Common myeloid progenitor, CD34-positive (primary cell): ENCODE data around the gene KDM3B.

Source experiments
- CTCF ChIA-PET: fragments of 350-600 bp; sonication (Branson Sonifier 250); formaldehyde crosslinking; loops from one replicate; lab custom pipeline; 2021; ENCODE audit warnings: antibody characterized with exemption; lab: Charles Lee
- POLR2A ChIA-PET: fragments of 350-600 bp; sonication (Branson Sonifier 250); formaldehyde crosslinking; loops from one replicate; lab custom pipeline; 2021; ENCODE audit warnings: antibody characterized with exemption; lab: Charles Lee
- DNase-seq, 3 donors: peaks; one replicate each; pipeline versions ENCODE4 v3.0.0 to v3.0.0-alpha.2; 2013
- H3K27ac ChIP-seq, 2 experiments: 1 replicate in 1 of 2; 2 replicates in 1 of 2; pipeline ENCODE4 v1.7.0; 2013; ENCODE audit warnings: inconsistent platforms in 2 of 2, low read length in 2 of 2, mild to moderate bottlenecking in 2 of 2, low read depth in 1 of 2, moderate library complexity in 1 of 2; ENCODE audit not compliant: severe bottlenecking in 2 of 2, insufficient read depth in 1 of 2, poor library complexity in 1 of 2
- H3K27me3 ChIP-seq, 5 experiments: replicated peaks in 2 of 5; 1 replicate in 3 of 5; 2 replicates in 2 of 5; pipeline versions ENCODE4 v1.6.1 to v1.7.0; 2013; ENCODE audit warnings: low read length in 4 of 5, mild to moderate bottlenecking in 2 of 5, moderate library complexity in 2 of 5, inconsistent platforms in 1 of 5; ENCODE audit not compliant: insufficient read depth in 5 of 5, control insufficient read depth in 4 of 5
- H3K36me3 ChIP-seq, 4 experiments: 1 replicate in 2 of 4; 2 replicates in 2 of 4; pipeline versions ENCODE4 v1.6.1 to v1.7.0; 2013; ENCODE audit warnings: low read length in 3 of 4, control low read depth in 1 of 4, mild to moderate bottlenecking in 1 of 4; ENCODE audit not compliant: control insufficient read depth in 4 of 4, insufficient read depth in 4 of 4
- H3K4me1 ChIP-seq, 4 experiments: 1 replicate in 3 of 4; 2 replicates in 1 of 4; pipeline versions ENCODE4 v1.6.1 to v1.7.1; 2013; ENCODE audit warnings: low read length in 3 of 4, mild to moderate bottlenecking in 3 of 4, control low read depth in 1 of 4, inconsistent platforms in 1 of 4, moderate library complexity in 1 of 4; ENCODE audit not compliant: control insufficient read depth in 4 of 4, insufficient read depth in 4 of 4; ENCODE audit errors: control extremely low read depth in 1 of 4
- H3K4me3 ChIP-seq, 7 experiments: 1 replicate in 4 of 7; 2 replicates in 3 of 7; pipeline versions ENCODE4 v1.5.1 to v1.7.0; 2013; ENCODE audit warnings: mild to moderate bottlenecking in 7 of 7, low read length in 6 of 7, moderate library complexity in 6 of 7, inconsistent platforms in 2 of 7, low read depth in 2 of 7, control low read depth in 1 of 7; ENCODE audit not compliant: insufficient read depth in 4 of 7, control insufficient read depth in 1 of 7; ENCODE audit errors: extremely low read depth in 1 of 7
- H3K9me3 ChIP-seq, 5 experiments: 1 replicate in 4 of 5; 2 replicates in 1 of 5; pipeline versions ENCODE4 v1.6.1 to v1.7.1; 2013; ENCODE audit warnings: low read length in 4 of 5, mild to moderate bottlenecking in 2 of 5, inconsistent platforms in 1 of 5, low read depth in 1 of 5, moderate library complexity in 1 of 5; ENCODE audit not compliant: control insufficient read depth in 4 of 5, insufficient read depth in 2 of 5; ENCODE audit errors: control extremely low read depth in 1 of 5
- WGBS: methylation state at CpG from one replicate; pipeline ENCODE4 v1.1.5; 2013; ENCODE audit not compliant: insufficient coverage; 5-methylcytosine and 5-hydroxymethylcytosine counted together

Gene KDM3B

GRCh38 chr5:138457531-138458275 lies 105.2 kb downstream of the KDM3B start:
- DNase-seq = no peak
- Histone ChIP-seq H3K4me1 (peaks cover 2 to 35% (median 27%) of the 10 kb centered on the region in 4 experiments), H3K4me3 (peak overlapping the region in 1 of 7 experiments; percentile 28), H3K36me3 (no peaks in the 10 kb centered on the region), H3K9me3 (no peaks in the 10 kb centered on the region), H3K27me3 (no peaks in the 10 kb centered on the region), H3K27ac (no peak overlapping the region)
- POLR2A ChIA-PET = interaction anchor here (0.8 kb wide), 1 partner anchor 19 kb away, joined by 3 read pairs; the partner anchor contains the start of gene REEP2
- CTCF ChIA-PET = interaction anchor here (0.7 to 29.7 kb wide), 9 partner anchors 8 to 90 kb away, joined by 3 to 494 read pairs (median 4); no protein-coding TSS in a partner anchor
- 69% methylated on average over 8 of the region's 12 CpGs for WGBS

GRCh38 chr5:138458384-138458783 lies 105.9 kb downstream of the KDM3B start:
- 17% methylated on average over 10 of the region's 11 CpGs for WGBS
- H3K9me3 ChIP-seq = no peaks in the 10 kb centered on the region

GRCh38 chr5:138458856-138459255 lies 106.4 kb downstream of the KDM3B start:
- H3K27me3 ChIP-seq = no peaks in the 10 kb centered on the region
- H3K36me3 ChIP-seq = no peaks in the 10 kb centered on the region
- H3K27ac ChIP-seq = no peak overlapping the region
- no peaks in the 10 kb centered on the region for H3K9me3 ChIP-seq
- DNase-seq = no peak
- peaks cover 2 to 41% (median 34%) of the 10 kb centered on the region in 4 experiments for H3K4me1 ChIP-seq
- ChIA-PET POLR2A (no interaction called here), CTCF (interaction anchor here (1.0 to 29.7 kb wide), 3 partner anchors 9 to 50 kb away, joined by 3 to 494 read pairs (median 143); no protein-coding TSS in a partner anchor)
- peak overlapping the region in 1 of 7 experiments; percentile 6 for H3K4me3 ChIP-seq
- 100% methylated on average over 3 of the region's 9 CpGs for WGBS

More at GRCh38 chr5:138458384-138458783, 105.9 kb downstream of the KDM3B start:
- Histone ChIP-seq H3K27ac (no peak overlapping the region), H3K27me3 (no peaks in the 10 kb centered on the region), H3K4me1 (peaks cover 2 to 36% (median 30%) of the 10 kb centered on the region in 4 experiments), H3K4me3 (peak overlapping the region in 2 of 7 experiments; percentile 17 to 28), H3K36me3 (no peaks in the 10 kb centered on the region)
- ChIA-PET POLR2A (no interaction called here), CTCF (interaction anchor here (0.7 to 29.7 kb wide), 6 partner anchors 9 to 90 kb away, joined by 3 to 494 read pairs (median 5); no protein-coding TSS in a partner anchor)
- DNase-seq = peak in 1 of 3 donors; percentile 31

GRCh38 chr5:138459311-138459933 lies 106.9 kb downstream of the KDM3B start:
- no peaks in the 10 kb centered on the region for H3K27me3 ChIP-seq
- no peak overlapping the region for H3K27ac ChIP-seq
- ChIA-PET POLR2A (no interaction called here), CTCF (interaction anchor here (0.5 to 29.7 kb wide), 3 partner anchors 10 to 294 kb away, joined by 3 to 494 read pairs (median 143); no protein-coding TSS in a partner anchor)
- no peak overlapping the region for H3K4me3 ChIP-seq
- peaks cover 2 to 45% (median 37%) of the 10 kb centered on the region in 4 experiments for H3K4me1 ChIP-seq
- peak; percentile 68 to 86 (median 80) for DNase-seq
- no peaks in the 10 kb centered on the region for H3K36me3 ChIP-seq
- H3K9me3 ChIP-seq = no peaks in the 10 kb centered on the region
- 23% methylated on average over 10 of the region's 11 CpGs for WGBS

GRCh38 chr5:138460032-138460693 lies 107.7 kb downstream of the KDM3B start:
- Histone ChIP-seq H3K27ac (no peak overlapping the region), H3K9me3 (no peaks in the 10 kb centered on the region), H3K36me3 (no peaks in the 10 kb centered on the region), H3K4me1 (peaks cover 2 to 49% (median 38%) of the 10 kb centered on the region in 4 experiments), H3K4me3 (no peak overlapping the region), H3K27me3 (no peaks in the 10 kb centered on the region)
- WGBS = 95% methylated on average over 4 of the region's 4 CpGs
- CTCF ChIA-PET = interaction anchor here (0.5 to 29.7 kb wide), 4 partner anchors 10 to 295 kb away, joined by 3 to 494 read pairs (median 74); no protein-coding TSS in a partner anchor
- POLR2A ChIA-PET = interaction anchor here (0.6 kb wide), 1 partner anchor 84 kb away, joined by 3 read pairs; no protein-coding TSS in a partner anchor
- no peak for DNase-seq

GRCh38 chr5:138461343-138462125 lies 109.0 kb downstream of the KDM3B start:
- peaks cover 2 to 59% (median 49%) of the 10 kb centered on the region in 4 experiments for H3K4me1 ChIP-seq
- POLR2A ChIA-PET = no interaction called here
- WGBS = 95% methylated on average over 10 of the region's 11 CpGs

More at GRCh38 chr5:138461343-138462125, 109.0 kb downstream of the KDM3B start:
- Histone ChIP-seq H3K27ac (no peak overlapping the region), H3K4me3 (no peak overlapping the region), H3K27me3 (peaks cover 0 to 12% (median 5%) of the 10 kb centered on the region in 5 experiments), H3K9me3 (no peaks in the 10 kb centered on the region), H3K36me3 (peaks cover 0 to 3% (median under 1%) of the 10 kb centered on the region in 4 experiments)
- CTCF ChIA-PET = interaction anchor here (0.8 to 29.7 kb wide), 5 partner anchors 12 to 47 kb away, joined by 3 to 494 read pairs (median 4); no protein-coding TSS in a partner anchor
- no peak for DNase-seq
